ENCODE results near the gene DNM1.

GRCh38 chr9:128276574-128277270 is 73.5 kb downstream of the DNM1 start:
- TF ChIP-seq L3MBTL2 (conservative IDR thresholded peaks at IDR 0.05) (peak; percentile 17; the same call in 1 of the 2 replicates), SP1 (IDR thresholded peaks at IDR 0.05) (no peak)

Data from HEK293T (cell line).